Heart left ventricle (tissue), 13 donors: ENCODE measurements around the gene CARMIL3.
"Not testable (repeated sequence)": the region's sequence is repeated elsewhere in the genome, so short reads cannot be mapped to it uniquely, and the experiment has no call there.

Experiments
- POLR2A ChIP-seq, 2 donors: fragments of 450-650 bp; IDR thresholded peaks; one replicate each; pipeline ENCODE4 v1.6.1; 2017; ENCODE audit warnings: antibody characterized with exemption in 2 of 2, mild to moderate bottlenecking in 2 of 2, moderate library complexity in 2 of 2
- TF ChIP-seq, protein P1 (sequence below), 12 donors: fragments of 200-600 bp; sonication (generic) in 4 of 12; IDR thresholded peaks; one replicate each; pipeline versions ENCODE4 v1.5.0 to v1.8.0; 2018 to 2022; ENCODE audit warnings: antibody characterized with exemption in 12 of 12, mild to moderate bottlenecking in 5 of 12
- donor health status: ischemic (EF 13 %, LVEDD 7.1; RV severe dilation, severe dysfunction).
- donor health status: DM: no; HTN: yes; CAD: no.
- donor health status: DM: no; HTN: no; CAD: no.
- donor health status: ischemic (EF 25% LVEDD 6.9; RV normal size, moderate dysfunction).
- donor health status: ischemic (EF 25% LVEDD 5.7; RV mildly dilated, moderate dysfunction).
- donor health status: ischemic (EF 35%, LVEDD 5.7; RV mildly dilated, moderate dysfunction).
- donor health status: nonischemic (EF 11% LVEDD 7.7; RV severe dilation, severe dysfunction).
- donor health status: DM: yes; HTN: yes; CAD: no.
- donor health status: PGD.
- donor health status: ischemic (EF 29% LVEDD 5.4; RV normal size, mild dysfunction).
- donor health status: nonischemic (EF 23%, LVEDD 6.1; RV moderate dilation, normal function).

DNA sequence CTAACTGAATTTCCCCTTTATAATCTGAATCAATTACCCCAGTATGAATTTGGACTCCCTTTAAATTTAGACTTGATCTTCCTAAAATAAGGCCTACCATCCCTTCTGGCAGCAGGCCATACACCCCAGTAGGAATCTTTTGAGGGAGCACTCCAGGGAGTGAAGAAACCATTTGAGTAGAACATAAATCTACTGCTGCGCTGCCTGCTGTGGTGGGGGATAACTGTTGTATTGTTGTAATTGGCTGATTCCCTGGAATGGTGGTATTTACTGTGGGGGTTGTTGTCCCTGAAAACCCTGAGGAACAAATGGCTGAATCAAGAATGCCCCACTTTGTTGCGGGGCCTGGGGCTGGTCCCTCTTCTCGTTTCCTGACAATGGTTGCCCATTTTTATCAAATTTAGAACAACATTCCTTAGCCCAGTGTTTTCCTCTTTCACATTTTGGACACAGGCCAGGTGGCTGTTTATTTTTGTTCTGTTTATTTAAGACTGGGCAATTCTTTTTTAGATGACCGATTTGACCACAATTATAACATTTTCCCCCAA lies 39.0 kb upstream of the CARMIL3 start:
- TF ChIP-seq, protein P1, sequence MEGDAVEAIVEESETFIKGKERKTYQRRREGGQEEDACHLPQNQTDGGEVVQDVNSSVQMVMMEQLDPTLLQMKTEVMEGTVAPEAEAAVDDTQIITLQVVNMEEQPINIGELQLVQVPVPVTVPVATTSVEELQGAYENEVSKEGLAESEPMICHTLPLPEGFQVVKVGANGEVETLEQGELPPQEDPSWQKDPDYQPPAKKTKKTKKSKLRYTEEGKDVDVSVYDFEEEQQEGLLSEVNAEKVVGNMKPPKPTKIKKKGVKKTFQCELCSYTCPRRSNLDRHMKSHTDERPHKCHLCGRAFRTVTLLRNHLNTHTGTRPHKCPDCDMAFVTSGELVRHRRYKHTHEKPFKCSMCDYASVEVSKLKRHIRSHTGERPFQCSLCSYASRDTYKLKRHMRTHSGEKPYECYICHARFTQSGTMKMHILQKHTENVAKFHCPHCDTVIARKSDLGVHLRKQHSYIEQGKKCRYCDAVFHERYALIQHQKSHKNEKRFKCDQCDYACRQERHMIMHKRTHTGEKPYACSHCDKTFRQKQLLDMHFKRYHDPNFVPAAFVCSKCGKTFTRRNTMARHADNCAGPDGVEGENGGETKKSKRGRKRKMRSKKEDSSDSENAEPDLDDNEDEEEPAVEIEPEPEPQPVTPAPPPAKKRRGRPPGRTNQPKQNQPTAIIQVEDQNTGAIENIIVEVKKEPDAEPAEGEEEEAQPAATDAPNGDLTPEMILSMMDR (IDR thresholded peaks at IDR 0.05) = not testable (repeated sequence)
- TF ChIP-seq POLR2A (IDR thresholded peaks at IDR 0.05) = not testable (repeated sequence)
